ENCODE results near the gene FHIT. TPM values are rescaled to one million over a fixed set of nuclear protein-coding genes. Genes with fewer than 3 reads are reported as not detected.

The FHIT gene
- total RNA-seq, 1 experiment from 2014 or later, result 3.9 TPM

DNA sequence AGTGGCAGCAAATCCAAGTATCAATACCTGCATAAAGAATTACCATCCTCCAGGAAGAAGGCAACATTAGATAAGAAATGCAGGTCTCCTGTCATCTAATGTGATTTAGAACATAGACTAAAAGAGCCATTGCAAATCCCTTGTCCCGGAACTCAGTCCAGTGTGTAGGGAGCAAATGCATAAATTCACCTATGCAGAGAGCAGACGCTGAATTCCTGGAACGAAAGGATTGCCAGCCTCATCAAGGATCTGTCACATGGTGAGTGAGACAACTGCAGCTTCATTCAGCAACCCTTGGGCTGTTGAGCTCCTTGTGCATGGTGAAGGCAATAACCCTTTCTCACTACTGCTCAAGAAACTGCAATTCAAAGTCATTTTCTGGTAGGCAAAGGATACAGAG is 1504.7 kb downstream of the FHIT start:
- DNase-seq (ENCODE audit: low read depth, low spot score), result no peak
- in situ Hi-C loops (cut with HindIII; ENCODE audit: low pct_unique_long_range_greater_than_20kb, low sequenced_read_pairs), result no loop called here

DNA sequence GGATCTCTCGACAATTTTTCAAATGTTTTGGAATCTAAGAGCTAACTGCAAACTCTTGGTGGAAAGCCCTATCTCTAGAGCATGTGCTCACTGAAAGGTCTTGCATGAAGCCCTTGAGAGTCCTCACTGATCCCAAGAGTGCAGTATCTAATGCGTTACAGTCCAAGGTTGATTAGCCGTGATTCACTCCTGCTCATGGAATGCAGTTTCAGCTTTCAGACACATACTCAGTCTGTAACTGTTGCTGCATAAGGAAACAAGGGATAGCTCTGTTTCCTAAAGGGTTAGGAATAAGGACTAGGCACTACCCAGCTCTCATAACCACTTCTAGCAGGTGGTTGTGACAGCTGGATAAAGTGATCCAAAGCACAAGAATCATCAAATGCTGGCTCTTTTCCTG is 1514.0 kb downstream of the FHIT start:
- DNase-seq (ENCODE audit: low read depth, low spot score), result no peak
- in situ Hi-C loops (cut with HindIII; ENCODE audit: low pct_unique_long_range_greater_than_20kb, low sequenced_read_pairs), result no loop called here

DNA sequence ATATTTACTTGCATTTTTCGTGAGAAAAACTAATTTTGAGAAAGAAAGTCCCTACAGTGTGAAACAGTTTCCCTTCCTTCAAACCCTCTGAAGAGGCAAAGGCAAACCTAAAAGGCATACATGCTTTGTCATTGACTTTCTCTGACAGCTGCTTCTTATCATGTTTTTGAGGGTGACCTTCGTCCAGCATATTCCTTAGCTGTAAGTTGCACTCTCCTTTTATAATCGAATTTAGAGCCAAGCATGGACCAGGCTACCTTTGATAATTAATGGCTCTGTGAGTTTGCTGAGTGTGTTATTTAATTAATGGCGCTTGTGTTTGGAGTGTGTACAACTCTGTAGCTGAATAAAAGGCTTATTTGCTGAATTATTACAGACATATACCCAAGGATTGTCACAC is 1517.2 kb downstream of the FHIT start:
- no peak for DNase-seq (ENCODE audit: low read depth, low spot score)
- in situ Hi-C loops (cut with HindIII; ENCODE audit: low pct_unique_long_range_greater_than_20kb, low sequenced_read_pairs), result no loop called here

DNA sequence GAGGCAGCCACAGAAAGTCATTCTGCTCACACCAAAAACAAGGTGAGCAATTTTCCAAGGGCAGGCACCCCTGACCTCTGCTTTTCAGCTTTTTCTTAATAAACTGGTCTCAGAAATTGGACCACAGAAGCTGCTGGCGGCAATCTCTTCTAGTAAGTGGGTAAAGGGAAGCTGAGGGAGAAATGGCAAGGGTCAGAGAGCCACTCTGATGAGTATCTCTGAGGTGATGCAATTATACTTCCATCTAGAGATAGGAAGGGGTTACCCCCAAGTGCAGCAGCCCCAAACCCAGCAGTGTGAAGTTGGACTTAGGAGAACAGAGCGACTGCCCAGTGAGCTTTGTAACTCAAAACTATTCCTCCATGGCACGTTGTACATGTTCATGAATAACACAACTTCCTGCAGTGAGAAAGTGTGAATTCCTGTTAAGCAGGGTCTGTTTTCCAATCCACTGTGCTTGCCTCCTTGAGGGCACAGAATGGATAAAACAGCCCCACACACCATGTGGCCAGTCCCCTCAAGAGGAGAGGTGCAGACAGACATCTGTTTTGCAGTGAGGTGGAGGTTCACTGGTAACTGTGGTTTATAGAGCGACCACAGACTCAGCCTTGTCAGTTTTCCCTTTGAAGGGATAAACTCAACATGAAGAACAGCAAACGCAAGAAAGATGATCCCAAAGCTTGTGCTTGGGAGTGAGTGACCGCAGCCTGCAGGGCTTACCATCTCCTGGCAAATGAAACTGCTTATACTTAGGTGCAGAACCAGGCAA is 1518.0 kb downstream of the FHIT start:
- no peak for DNase-seq (ENCODE audit: low read depth, low spot score)
- in situ Hi-C loops (cut with HindIII; ENCODE audit: low pct_unique_long_range_greater_than_20kb, low sequenced_read_pairs), result no loop called here

DNA sequence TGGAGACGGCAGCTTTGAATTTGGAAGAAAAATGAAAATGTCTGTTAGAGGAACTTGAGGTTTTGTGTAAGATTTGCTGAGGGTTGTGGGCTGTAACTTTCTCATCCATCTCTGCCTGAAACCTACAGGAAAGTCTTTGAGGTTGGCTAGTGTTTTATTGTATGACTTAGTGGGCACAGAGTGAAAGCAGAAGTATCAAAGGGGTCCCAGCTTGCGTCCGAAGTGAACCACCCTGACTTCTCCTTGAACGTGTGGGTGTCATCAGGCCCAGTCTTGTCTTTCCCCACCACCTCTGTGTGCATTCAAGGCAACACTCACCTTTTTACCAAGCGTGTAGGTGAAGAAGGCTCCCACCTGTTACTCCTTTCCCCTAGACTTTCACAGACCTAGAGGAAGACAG is 1519.3 kb downstream of the FHIT start:
- in situ Hi-C loops (cut with HindIII; ENCODE audit: low pct_unique_long_range_greater_than_20kb, low sequenced_read_pairs), result no loop called here
- no peak for DNase-seq (ENCODE audit: low read depth, low spot score)

DNA sequence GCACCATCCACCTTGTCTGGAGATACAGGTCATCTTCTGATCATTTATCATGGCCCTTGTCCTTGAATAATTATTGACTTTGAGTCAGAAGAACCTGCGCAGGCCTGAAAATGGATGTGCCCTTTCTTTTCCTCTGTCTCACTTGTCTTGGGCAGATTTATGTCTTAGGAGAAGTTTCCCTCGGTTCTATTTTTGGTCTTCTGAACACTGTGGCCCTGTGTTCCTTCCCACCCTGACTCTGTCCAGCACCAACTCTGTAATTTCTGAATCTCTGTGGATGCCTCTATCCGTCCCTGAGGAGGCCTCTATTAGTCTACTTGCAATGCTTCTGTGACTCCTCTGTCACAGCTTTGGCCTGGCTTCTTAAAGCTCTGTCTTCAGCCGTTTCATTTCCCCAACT is 1520.7 kb downstream of the FHIT start:
- in situ Hi-C loops (cut with HindIII; ENCODE audit: low pct_unique_long_range_greater_than_20kb, low sequenced_read_pairs), result no loop called here
- DNase-seq (ENCODE audit: low read depth, low spot score), result no peak

DNA sequence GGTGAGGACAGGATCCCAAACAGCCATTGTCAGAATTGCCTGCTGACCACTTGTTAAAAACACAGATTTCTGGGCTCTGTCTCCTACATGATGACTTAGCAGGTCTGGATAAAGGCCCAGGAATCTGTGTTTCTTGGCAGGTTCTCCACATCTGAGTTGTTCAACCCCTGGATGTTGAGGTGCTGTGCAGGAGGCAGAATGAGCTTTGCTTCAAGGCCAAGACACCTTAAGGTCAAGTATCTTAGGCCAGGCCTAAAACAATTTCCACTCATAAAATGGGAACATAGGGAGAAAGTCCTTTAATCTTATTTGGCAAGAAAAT is 1522.7 kb downstream of the FHIT start:
- in situ Hi-C loops (cut with HindIII; ENCODE audit: low pct_unique_long_range_greater_than_20kb, low sequenced_read_pairs), result no loop called here
- DNase-seq (ENCODE audit: low read depth, low spot score), result no peak

DNA sequence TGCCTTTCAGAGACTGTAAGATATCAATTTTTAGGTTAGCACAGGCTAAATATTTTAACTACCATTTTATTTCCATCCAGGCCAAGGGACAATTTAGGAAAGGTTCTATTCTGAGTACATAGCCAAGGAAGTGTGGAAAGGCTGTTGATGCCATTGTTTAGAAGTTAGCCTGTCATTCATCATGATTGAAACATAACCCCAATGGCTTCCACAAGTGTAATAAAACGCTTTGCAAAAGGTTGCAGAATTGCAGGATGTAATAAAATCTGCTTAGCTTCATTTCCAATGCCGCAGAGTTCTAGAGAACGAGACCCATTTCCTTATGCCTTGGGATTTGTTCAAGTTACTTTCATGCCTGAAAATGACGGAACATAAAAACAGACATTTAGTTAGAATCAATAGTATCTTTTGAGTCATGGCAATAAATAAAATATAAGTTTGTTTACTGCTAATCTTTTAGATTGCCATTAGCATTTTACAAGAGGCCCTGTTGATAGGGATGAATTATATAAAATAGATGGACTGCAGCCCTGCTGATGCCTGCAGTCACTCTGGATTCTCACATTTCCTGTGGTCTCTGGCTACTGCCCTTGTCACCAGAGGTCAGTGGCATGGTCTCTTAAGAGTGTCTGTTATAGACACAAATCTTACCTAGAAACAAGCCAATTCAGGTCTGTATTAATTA is 1523.2 kb downstream of the FHIT start:
- DNase-seq (ENCODE audit: low read depth, low spot score), result no peak
- in situ Hi-C loops (cut with HindIII; ENCODE audit: low pct_unique_long_range_greater_than_20kb, low sequenced_read_pairs), result no loop called here

DNA sequence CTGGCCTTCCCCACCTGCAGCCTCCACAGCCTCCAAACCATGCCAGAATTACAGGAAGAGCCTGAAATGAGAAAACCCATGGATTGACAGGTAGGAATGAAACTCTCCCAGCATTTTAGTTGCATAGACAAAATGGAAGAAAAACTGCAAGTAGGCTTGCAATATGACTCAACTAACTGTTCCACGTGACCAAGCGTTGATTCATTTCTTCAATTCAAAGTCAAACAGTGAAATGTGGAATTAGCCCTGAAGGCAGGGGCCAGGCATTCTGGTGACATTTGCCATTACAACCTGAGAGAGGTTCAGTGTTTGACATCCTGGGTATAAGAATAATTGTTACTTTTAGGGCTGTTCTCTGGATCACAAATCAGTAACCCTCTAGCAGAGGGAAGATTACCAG is 1525.0 kb downstream of the FHIT start:
- in situ Hi-C loops (cut with HindIII; ENCODE audit: low pct_unique_long_range_greater_than_20kb, low sequenced_read_pairs), result no loop called here

DNA sequence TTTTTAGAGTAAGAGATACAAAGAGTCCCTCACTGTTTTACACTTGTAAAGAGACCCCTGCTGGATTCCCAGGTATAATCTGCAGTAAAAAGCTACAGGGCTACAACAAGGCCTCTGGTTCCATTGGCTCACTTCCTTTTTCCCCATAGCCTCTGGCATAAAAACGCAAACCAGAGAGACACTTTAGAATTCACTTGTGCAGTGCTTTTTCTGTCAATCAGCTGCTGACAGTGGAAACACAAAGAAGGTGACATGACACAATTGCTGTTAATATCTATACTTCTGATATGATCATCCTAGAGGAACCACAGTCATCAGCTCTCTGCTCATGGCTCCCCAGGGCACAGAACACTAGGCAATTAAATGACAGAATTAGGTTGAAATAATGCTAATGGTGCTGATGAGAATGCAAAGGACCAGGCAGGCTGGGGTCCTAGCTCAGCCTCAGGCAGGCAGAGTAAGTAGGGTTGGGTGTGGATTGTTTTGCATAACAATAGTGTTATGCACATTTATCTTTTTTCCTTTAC is 1533.5 kb downstream of the FHIT start:
- DNase-seq (ENCODE audit: low read depth, low spot score), result no peak
- in situ Hi-C loops (cut with HindIII; ENCODE audit: low pct_unique_long_range_greater_than_20kb, low sequenced_read_pairs), result no loop called here

More for the DNA sequence above, 1525.0 kb downstream of the FHIT start:
- no peak for DNase-seq (ENCODE audit: low read depth, low spot score)

DNA sequence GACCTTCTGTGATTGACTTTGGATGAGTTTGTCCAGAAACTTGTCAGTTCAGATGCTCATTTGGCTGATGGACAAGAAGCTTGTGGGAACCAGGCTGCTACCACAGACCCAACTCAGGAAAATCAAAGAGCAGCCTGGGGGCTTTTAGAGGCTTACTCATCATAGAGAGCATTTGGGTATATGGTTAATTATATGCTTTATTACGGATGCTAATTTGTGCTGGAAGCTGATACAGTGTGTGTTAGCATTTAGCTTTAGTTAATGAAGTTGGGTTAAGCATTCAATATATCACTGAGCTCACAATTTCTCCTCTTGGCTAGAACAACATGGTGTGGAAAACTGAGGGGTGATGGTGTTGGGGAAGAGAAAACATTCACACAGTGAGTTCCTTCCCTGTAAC is 1537.2 kb downstream of the FHIT start:
- in situ Hi-C loops (cut with HindIII; ENCODE audit: low pct_unique_long_range_greater_than_20kb, low sequenced_read_pairs), result no loop called here
- no peak for DNase-seq (ENCODE audit: low read depth, low spot score)

DNA sequence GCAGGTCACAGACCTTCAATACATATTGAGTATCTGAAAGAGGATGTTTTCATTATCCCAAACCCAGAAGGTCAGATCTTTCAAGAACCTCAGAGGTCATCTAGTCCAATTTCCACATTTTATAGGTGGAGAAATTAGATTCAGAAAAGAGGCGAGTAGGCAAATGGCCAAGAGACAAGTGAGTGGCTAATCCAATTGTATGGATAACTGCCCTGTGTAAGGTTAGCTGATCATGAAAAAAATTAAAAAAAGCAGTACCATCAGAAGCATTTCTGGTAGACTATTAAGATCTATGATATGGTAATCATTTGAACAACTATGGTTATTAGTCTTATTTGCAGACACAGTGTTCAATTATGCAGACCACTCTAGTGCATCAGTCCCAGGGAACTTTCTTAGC is 1540.7 kb downstream of the FHIT start:
- no peak for DNase-seq (ENCODE audit: low read depth, low spot score)
- in situ Hi-C loops (cut with HindIII; ENCODE audit: low pct_unique_long_range_greater_than_20kb, low sequenced_read_pairs), result no loop called here

DNA sequence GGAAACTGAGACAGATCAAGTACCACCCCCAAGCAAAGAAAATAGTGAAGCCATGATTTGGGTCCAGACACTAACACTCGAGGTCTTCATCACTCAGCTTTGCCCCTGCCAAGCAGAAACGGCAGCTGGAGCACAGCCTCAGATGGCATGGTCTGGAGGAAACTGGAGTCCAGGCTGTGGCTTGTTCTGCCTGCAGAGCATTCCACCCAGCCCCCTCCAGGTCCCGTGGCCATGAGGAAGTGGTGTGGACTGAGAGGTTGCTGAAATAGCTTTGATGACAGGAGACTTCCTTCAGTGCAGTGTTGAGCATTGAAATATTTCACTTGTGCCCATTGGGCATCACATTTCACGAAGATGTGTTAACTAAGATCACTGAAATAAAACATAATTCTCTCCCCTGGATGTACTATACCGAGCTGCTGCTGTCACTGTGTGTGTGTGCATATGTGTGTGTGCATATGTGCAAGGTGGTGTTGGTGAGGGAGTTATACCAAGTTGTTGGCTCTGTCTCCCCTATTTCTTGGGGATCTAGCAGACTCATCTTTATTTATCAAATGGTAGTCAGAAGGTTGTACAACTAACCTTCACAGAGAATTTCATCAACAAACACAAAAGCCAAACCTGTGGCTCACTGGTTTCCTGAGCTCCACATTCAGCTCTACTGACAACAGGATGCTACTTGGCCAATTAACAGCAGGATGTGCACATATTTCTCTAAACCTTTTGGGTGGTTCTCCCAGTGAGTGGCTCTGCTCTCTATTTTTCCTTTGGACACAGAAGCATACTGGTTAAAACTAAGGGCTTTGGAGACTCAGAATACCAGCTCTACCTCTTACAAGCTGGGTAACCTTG is 1541.3 kb downstream of the FHIT start:
- DNase-seq (ENCODE audit: low read depth, low spot score), result no peak
- in situ Hi-C loops (cut with HindIII; ENCODE audit: low pct_unique_long_range_greater_than_20kb, low sequenced_read_pairs), result no loop called here

DNA sequence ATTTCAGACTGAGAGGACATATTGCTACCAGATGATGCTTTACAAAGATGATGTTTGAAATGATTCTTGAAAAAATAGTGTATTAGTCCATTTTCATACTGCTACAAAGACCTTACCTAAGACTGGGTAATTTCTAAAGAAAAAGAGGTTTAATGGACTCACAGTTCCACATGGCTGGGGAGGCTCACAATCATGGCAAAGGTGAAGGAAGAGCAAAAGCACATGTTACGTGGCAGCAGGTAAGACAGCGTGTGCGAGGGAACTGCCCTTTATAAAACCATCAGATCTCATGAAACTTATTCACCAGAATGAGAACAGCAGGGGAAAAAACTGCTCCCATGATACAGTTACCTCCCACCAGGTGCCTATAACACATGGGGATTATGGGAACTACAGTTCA is 1543.0 kb downstream of the FHIT start:
- in situ Hi-C loops (cut with HindIII; ENCODE audit: low pct_unique_long_range_greater_than_20kb, low sequenced_read_pairs), result no loop called here
- no peak for DNase-seq (ENCODE audit: low read depth, low spot score)

DNA sequence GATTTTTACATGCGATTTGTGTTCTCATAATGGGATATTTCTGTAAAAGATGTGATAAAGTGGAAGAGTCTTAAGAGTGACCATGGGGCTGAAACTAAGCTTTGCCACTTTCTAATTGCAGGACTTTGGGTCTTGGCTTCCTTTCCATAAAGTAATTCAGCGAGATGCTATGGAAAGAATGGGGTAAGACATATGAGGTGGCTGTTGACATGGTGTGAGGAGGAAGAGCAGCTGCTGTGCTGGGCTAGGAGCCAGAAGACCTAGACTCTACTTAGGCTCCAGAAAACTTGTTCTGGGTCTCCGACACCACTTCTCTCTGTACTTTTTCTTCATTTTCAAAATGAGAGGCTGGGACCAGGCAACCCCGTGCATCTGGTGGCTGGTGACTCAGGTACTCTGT is 1547.0 kb downstream of the FHIT start:
- no peak for DNase-seq (ENCODE audit: low read depth, low spot score)
- in situ Hi-C loops (cut with HindIII; ENCODE audit: low pct_unique_long_range_greater_than_20kb, low sequenced_read_pairs), result no loop called here

DNA sequence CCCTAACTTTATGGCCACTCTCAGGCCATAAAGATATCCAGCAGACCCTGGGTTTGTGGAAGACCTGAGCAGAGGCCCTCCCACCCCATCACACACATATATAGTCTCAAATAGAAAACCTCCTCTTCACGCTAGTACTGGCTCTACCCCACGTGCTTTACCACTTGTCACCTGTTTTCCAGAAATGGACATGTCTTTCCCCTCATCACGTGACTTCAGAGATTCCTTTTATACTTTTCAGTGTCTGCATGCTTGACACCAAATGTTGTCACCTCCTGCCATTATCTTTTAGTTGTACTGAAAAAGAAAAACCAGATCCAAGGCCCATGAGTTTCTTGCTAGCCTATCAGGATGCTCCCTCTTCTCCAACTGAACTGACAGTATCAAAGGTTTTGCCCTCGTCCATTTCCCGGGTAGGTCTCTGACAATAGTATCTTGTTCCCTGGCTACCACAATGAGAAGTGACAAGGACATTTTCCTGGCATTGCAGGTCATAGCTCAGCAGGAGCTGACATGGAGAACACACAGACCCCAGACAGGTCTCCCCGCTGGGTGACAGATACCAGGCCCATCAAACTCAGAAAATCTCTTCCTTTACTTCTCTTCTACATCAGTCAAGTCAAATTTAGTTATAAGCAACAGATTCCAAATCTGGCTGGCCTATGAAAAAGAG is 1551.5 kb downstream of the FHIT start:
- in situ Hi-C loops (cut with HindIII; ENCODE audit: low pct_unique_long_range_greater_than_20kb, low sequenced_read_pairs), result no loop called here

More for the DNA sequence above, 1551.5 kb downstream of the FHIT start:
- no peak for DNase-seq (ENCODE audit: low read depth, low spot score)
